ENCODE data around the gene OXA1L.
A peak's percentile ranks its signal among the peaks of the same experiment; 100 is the strongest.
"Not testable (repeated sequence)": the region's sequence is repeated elsewhere in the genome, so short reads cannot be mapped to it uniquely, and the experiment has no call there.

The OXA1L gene

GRCh38 chr14:22801716-22802115, 35.2 kb downstream of the OXA1L start:
- DNase-seq (ENCODE audit: low spot score): no peak

- DNase-seq (ENCODE audit: low spot score): no peak
These were observed 36.6 kb downstream of the OXA1L start for GRCh38 chr14:22802860-22803686.

- no peak for DNase-seq (ENCODE audit: low spot score)
These were observed 37.1 kb downstream of the OXA1L start for GRCh38 chr14:22803687-22803974.

GRCh38 chr14:22805235-22805634, 38.7 kb downstream of the OXA1L start:
- not testable (repeated sequence) for DNase-seq (ENCODE audit: low spot score)

- no peak for DNase-seq (ENCODE audit: low spot score)
These were observed 41.1 kb downstream of the OXA1L start for GRCh38 chr14:22807432-22808087.

- DNase-seq (ENCODE audit: low spot score): no peak
These were observed 42.1 kb downstream of the OXA1L start for GRCh38 chr14:22808388-22809209.

DNA sequence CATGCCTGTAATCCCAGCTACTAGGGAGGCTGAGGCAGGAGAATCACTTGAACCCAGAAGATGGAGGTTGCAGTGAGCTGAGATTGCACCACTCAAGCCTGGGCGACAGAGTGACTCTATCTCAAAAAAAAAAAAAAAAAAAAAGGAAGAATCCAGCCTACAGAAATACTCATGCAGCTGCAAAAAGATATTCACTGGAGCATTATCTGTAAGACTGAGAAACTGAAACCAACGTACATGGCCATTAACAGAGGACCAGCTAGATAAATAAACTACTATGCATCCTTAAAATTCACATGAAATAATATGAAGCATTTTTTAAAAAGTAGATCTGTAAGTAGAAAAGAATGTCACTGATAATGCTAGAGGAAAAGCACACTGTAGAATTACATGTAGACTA, 45.2 kb downstream of the OXA1L start:
- no peak for DNase-seq (ENCODE audit: low spot score)

DNA sequence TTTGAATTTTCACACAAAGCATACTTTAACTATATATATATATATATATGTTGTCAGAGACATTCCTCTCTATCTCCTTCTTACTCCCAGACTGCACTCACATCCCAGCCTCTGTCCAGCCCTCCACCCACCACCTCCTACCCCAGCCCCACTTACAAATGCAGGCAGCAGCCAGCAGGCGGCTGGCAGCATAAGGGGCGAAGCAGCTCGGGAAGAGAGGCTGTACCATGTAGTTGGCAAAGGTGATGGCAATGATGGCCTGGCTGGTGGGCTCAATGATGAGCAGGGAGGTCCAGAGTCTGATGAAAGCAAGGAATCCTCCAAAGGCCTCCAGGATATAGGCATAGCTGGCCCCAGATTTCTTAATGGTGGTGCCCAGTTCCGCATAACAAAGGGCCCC, 46.3 kb downstream of the OXA1L start:
- no peak for DNase-seq (ENCODE audit: low spot score)

DNA sequence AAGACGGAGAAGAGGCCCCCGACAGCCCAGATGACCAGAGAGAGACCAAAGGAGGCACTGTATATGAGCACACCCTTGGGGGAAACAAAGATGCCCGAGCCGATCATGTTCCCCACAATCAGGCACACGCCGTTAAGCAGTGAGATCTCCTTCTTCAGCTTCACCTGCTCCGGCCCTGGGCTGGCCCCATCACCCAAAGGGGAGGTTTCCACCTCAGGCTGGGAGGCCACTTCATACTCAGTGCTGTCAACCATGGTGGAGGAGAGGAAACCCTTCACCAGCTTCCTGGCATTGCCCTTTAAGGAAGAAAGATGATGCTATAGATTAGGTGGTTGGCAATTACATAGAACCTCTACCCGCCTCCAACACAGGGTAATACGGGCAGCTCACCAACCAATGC, 46.7 kb downstream of the OXA1L start:
- DNase-seq (ENCODE audit: low spot score): no peak

GRCh38 chr14:22814373-22814772, 47.9 kb downstream of the OXA1L start:
- no peak for DNase-seq (ENCODE audit: low spot score)

DNA sequence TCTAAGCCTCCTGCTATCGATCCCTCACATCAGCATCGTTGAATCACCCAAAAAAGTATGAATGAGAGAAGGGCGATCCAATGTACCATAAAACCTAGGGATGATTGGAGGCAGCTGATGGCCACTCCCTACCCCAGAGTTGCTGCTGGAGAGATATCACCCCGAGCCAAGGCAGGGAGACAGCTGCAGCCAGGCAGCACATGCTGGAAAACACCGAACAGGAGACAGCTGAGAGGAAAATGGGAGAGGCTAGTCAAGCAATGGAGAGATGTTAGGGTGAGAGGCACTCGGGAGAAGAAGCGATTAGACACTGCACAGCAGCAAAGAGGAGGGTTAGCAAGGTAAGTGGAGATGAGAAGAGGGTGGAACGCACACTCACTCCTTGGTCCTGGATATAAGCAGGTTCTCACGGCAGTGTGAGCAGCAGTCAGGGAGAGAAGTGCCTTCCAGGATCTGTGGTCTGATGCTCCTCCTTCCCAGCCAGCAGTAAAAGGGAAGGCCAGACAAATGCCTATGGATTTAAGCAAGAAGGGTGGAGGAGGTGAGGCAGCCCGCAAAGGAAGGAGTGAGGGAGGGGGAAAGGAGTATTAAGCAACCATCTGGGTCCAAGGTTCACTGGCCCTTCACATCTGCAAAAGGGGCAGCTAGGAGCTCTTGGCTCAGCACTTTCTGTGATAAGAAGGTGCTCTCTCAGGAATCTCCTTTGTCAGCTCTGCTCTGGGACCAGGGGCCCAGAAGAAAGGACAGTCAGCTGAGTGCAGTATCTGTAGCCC, 48.6 kb downstream of the OXA1L start, which contains the start of gene SLC7A7:
SLC7A7 (minus strand) TSS at position 495 of the 773 bp plus-strand sequence. CDS start 2,037 bp downstream, outside the sequence.
- DNase-seq (ENCODE audit: low spot score): no peak

DNA sequence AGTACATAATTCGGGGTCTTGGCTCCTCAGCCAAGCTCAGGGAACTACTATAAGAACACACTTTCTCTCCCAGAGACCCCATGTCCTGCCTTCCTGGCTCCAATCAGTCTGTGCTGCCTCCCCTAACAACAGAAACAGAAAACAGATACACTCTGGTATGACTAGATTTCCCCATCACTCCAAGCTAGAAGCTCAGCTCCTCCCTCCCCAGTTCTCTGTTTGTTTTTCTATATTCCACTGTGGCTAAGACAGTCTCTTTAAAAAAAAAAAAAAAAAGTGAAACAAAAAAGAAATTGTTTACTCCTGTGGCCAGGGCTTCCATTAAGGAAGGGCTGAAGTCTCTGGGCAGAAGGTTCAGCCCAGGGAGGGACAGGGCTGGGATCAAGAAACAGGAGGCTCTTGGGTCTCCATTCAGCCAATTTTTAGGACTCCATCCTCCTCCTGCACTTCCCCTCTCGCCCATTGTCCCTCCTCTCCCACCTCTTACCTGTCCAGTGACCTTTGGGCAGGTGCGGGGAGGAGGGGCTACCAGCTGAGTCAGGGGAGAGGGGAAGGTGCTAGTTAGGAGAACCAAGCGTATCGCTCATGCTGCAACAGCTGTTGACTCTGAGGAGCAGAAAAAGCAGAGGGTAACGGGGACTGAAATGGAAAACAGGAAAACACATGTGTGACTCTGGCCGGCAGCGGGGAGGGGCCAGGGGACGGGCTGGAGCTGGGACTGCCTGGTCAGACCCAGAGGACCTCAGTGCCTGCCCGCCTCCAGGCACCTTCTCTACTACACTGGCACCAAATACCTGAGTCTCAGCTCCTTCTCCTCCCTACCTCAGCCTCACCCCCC, 52.9 kb downstream of the OXA1L start:
- DNase-seq (ENCODE audit: low spot score): peak; percentile 76

GRCh38 chr14:22820731-22821130, 54.2 kb downstream of the OXA1L start:
- no peak for DNase-seq (ENCODE audit: low spot score)

GRCh38 chr14:22821193-22822015, 54.9 kb downstream of the OXA1L start:
- no peak for DNase-seq (ENCODE audit: low spot score)

DNA sequence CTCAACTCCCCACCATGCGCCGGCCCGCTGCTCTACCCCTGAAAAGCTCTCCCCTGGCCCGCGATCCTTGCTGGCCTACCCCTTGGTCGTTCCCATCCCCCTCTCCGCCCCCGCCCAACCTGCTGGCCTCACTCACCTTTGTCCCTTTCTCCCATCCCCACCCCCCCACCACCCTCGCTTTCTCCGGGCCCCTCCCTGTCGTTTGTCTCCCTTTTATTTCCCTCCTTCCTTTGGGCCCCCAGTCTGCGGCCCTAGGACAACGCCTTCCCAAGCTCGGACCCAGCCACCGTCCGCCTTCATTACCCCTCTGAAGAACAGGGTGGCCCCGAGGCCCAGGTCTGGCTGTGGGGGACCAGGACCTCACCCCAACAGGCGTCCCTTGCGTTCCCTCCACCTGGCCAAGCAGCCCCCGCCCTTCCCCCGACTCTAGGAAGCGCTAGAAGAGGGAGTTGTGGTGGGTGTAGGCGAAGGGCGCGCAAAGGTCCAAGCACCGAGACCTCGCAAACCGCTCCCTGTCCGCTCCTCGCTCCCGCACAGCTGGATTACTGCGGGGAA, 55.6 kb downstream of the OXA1L start:
- no peak for DNase-seq (ENCODE audit: low spot score)
